ENCODE data around the gene GZMA. TPM values are rescaled to one million over a fixed set of nuclear protein-coding genes. Genes with fewer than 3 reads are reported as not detected.
A peak's percentile ranks its signal among the peaks of the same experiment; 100 is the strongest.
"Not testable (repeated sequence)": the region's sequence is repeated elsewhere in the genome, so short reads cannot be mapped to it uniquely, and the experiment has no call there.

GZMA gene
- total RNA-seq, 4 donors from 2014 or later = 0.40 to 3.1 (median 0.89) TPM

- no peak overlapping the region for H3K4me3 ChIP-seq
These were observed 29.8 kb upstream of the GZMA start for GRCh38 chr5:55072666-55073065.

DNA sequence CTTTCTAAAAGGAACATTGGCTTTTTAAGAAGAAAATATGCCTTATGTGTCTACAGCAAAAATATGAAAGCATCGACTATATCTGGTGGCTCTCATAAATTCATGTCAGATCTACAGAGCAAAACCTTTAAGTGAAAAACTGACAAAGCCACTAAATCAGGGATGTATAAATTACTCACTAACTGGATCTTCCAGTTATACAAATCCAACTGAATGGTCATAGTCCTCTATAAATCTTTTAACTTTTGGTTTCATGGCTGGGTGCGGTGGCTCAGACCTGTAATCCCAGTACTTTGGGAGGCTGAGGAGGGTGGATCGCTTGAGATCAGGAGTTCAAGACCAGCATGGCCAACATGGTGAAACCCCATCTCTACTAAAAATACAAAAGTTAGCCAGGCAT is 29.2 kb upstream of the GZMA start:
- Histone ChIP-seq H3K36me3 (no peaks in the 10 kb centered on the region), H3K27ac (replicated peaks in 1 of 4) (no peak overlapping the region), H3K4me1 (no peaks in the 10 kb centered on the region), H3K27me3 (peaks cover 0 to 4% (median 0%) of the 10 kb centered on the region in 4 donors), H3K4me3 (no peak overlapping the region), H3K9me3 (no peaks in the 10 kb centered on the region)
- intact Hi-C loops (cut with DNase I) = no loop called here
- TF ChIP-seq EP300 (IDR thresholded peaks at IDR 0.05) = no peak
- TF ChIP-seq, protein P1, sequence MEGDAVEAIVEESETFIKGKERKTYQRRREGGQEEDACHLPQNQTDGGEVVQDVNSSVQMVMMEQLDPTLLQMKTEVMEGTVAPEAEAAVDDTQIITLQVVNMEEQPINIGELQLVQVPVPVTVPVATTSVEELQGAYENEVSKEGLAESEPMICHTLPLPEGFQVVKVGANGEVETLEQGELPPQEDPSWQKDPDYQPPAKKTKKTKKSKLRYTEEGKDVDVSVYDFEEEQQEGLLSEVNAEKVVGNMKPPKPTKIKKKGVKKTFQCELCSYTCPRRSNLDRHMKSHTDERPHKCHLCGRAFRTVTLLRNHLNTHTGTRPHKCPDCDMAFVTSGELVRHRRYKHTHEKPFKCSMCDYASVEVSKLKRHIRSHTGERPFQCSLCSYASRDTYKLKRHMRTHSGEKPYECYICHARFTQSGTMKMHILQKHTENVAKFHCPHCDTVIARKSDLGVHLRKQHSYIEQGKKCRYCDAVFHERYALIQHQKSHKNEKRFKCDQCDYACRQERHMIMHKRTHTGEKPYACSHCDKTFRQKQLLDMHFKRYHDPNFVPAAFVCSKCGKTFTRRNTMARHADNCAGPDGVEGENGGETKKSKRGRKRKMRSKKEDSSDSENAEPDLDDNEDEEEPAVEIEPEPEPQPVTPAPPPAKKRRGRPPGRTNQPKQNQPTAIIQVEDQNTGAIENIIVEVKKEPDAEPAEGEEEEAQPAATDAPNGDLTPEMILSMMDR (IDR thresholded peaks at IDR 0.05) = no peak
- TF ChIP-seq POLR2AphosphoS5 (IDR thresholded peaks at IDR 0.05) = no peak
- TF ChIP-seq POLR2A (IDR thresholded peaks at IDR 0.05; ENCODE audit: low read depth) = no peak
- 82% methylated on average over 3 of the region's 3 CpGs for WGBS
- no peak for DNase-seq (ENCODE audit: extremely low spot score)

More at GRCh38 chr5:55072666-55073065, 29.8 kb upstream of the GZMA start:
- no peak for DNase-seq (ENCODE audit: extremely low spot score)
- TF ChIP-seq POLR2A (IDR thresholded peaks at IDR 0.05; ENCODE audit: low read depth) (no peak), EP300 (IDR thresholded peaks at IDR 0.05) (no peak)
- Histone ChIP-seq H3K4me1 (no peaks in the 10 kb centered on the region), H3K27ac (replicated peaks in 1 of 4) (no peak overlapping the region), H3K9me3 (no peaks in the 10 kb centered on the region), H3K27me3 (peaks cover 0 to 4% (median 0%) of the 10 kb centered on the region in 4 donors), H3K36me3 (no peaks in the 10 kb centered on the region)
- intact Hi-C loops (cut with DNase I) = no loop called here
- 37% methylated on average over 2 of the region's 2 CpGs for WGBS

DNA sequence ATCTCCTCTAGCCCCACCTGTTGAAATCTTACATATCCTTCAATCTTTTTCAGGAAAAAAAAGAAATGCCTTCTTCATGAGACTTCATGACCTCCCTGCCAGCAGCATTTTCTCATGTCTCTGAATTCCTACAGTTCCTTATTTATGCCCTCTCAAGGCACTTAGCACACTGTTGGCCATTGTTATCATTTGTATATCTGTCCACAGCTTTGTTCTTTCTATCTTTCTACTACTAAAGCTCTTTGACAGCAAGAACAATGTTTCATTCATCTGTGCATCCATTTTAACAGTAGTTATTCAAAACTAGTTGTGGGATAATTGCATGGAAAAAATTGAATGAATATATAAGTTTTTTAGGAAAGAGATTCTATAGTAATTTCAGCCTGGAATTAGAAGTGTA is 20.9 kb upstream of the GZMA start:
- no peaks in the 10 kb centered on the region for H3K4me1 ChIP-seq
- TF ChIP-seq, protein P1 (IDR thresholded peaks at IDR 0.05) = no peak
- no peak for TF ChIP-seq POLR2AphosphoS5 (IDR thresholded peaks at IDR 0.05)
- H3K27ac ChIP-seq (replicated peaks in 1 of 4) = no peak overlapping the region
- no peaks in the 10 kb centered on the region for H3K36me3 ChIP-seq
- H3K9me3 ChIP-seq = peaks cover 0 to 14% (median 9%) of the 10 kb centered on the region in 4 donors
- H3K4me3 ChIP-seq = no peak overlapping the region
- intact Hi-C loops (cut with DNase I) = no loop called here
- DNase-seq (ENCODE audit: extremely low spot score) = no peak
- no peaks in the 10 kb centered on the region for H3K27me3 ChIP-seq

- H3K9me3 ChIP-seq; H3K27ac ChIP-seq (replicated peaks in 1 of 4); H3K27me3 ChIP-seq; intact Hi-C loops (cut with DNase I); H3K4me1 ChIP-seq; H3K4me3 ChIP-seq; DNase-seq (ENCODE audit: extremely low spot score); H3K36me3 ChIP-seq: not testable (repeated sequence)
- WGBS = 100% methylated on average over 1 of the region's 2 CpGs
These were observed 13.1 kb upstream of the GZMA start for GRCh38 chr5:55089301-55089700.

GRCh38 chr5:55091011-55091410 is 11.4 kb upstream of the GZMA start:
- intact Hi-C loops (cut with DNase I); H3K4me3 ChIP-seq; H3K27me3 ChIP-seq; H3K9me3 ChIP-seq; H3K4me1 ChIP-seq; H3K36me3 ChIP-seq; H3K27ac ChIP-seq (replicated peaks in 1 of 4): not testable (repeated sequence)
- DNase-seq (ENCODE audit: extremely low spot score) = peak; percentile 2
- 86% methylated on average over 6 of the region's 6 CpGs for WGBS

GRCh38 chr5:55096182-55096581 is 6.3 kb upstream of the GZMA start:
- WGBS = 90% methylated on average over 3 of the region's 3 CpGs
- no peaks in the 10 kb centered on the region for H3K36me3 ChIP-seq
- no peak overlapping the region for H3K4me3 ChIP-seq
- H3K27me3 ChIP-seq = no peaks in the 10 kb centered on the region
- no peak overlapping the region for H3K27ac ChIP-seq (replicated peaks in 1 of 4)
- TF ChIP-seq POLR2A (IDR thresholded peaks at IDR 0.05; ENCODE audit: low read depth) (no peak), POLR2AphosphoS5 (IDR thresholded peaks at IDR 0.05) (no peak), EP300 (IDR thresholded peaks at IDR 0.05) (no peak)
- TF ChIP-seq, protein P1 (IDR thresholded peaks at IDR 0.05) = no peak
- no peaks in the 10 kb centered on the region for H3K4me1 ChIP-seq
- no peak for DNase-seq (ENCODE audit: extremely low spot score)
- peaks cover 0 to 1% (median 0%) of the 10 kb centered on the region in 4 donors for H3K9me3 ChIP-seq
- intact Hi-C loops (cut with DNase I) = no loop called here

Data from esophagus muscularis mucosa (tissue), 4 donors.